HG03575 (cell line): ENCODE measurements around the gene RIC3.

Experiments
- ATAC-seq: cut with Tn5 transposase; IDR thresholded peaks from one replicate; pipeline ENCODE4 v1.9.1; 2021; ENCODE audit not compliant: unreplicated experiment, insufficient number of reproducible peaks, low FRiP score; ENCODE audit errors: extremely low read depth

The RIC3 gene, protein sequence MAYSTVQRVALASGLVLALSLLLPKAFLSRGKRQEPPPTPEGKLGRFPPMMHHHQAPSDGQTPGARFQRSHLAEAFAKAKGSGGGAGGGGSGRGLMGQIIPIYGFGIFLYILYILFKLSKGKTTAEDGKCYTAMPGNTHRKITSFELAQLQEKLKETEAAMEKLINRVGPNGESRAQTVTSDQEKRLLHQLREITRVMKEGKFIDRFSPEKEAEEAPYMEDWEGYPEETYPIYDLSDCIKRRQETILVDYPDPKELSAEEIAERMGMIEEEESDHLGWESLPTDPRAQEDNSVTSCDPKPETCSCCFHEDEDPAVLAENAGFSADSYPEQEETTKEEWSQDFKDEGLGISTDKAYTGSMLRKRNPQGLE

DNA sequence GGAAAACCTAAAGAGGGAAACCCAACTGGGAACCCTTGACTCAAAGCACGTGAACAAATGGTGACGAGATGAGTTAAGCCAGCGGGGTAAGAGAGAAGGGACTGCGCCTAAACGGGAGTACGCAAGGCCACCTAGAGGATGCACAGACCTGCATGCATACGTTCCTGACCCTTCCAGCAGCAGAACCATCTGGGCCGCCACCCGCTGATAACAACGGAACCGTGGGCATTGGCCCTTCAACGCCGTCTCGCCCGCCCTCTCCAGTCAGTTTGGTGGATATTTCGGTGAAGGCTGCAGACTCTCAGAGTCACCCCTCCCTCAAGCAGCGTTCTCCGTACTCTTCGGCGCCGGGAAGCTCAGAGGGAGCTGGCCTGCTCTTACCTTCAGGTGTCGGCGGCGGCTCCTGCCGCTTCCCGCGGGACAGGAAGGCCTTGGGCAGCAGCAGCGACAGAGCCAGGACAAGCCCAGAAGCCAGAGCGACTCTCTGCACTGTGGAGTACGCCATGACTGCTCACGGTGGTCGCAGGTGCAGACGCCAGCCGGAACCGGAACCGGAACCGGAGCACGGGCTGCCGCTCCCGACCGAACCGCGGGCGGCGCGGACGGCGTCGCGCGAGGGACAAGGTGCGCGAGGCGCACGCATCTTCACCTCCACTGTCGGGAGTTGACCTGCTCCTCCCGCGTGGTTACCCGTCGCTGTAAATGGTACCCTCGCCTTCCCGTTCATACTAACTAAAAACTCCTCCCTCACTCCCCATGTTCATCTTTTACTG is at the start of gene RIC3:
RIC3 (minus strand) TSS at position 541 of the 773 bp plus-strand sequence; CDS start at position 505, 36 bp downstream.
- no peak for ATAC-seq

DNA sequence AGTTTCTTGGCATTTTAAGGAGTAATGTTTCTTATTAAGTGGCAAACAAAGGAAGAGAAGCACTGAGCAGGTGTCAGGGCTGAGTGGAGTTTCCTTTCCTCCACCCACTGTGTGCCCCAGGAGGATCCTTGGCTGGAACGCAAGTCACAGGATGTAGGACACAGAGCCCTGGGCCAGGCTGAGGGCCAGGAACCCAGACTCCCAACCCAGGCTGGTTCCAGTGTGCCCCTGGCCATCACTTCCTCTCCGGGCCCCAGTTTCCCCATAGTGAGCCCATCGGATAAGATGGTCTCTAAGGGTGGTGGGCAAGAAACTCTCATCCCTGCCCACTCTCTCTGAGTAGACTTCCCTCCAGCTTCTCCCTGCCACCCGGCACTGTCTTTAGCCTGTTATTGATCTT is 49.6 kb upstream of the RIC3 start:
- ATAC-seq = no peak

DNA sequence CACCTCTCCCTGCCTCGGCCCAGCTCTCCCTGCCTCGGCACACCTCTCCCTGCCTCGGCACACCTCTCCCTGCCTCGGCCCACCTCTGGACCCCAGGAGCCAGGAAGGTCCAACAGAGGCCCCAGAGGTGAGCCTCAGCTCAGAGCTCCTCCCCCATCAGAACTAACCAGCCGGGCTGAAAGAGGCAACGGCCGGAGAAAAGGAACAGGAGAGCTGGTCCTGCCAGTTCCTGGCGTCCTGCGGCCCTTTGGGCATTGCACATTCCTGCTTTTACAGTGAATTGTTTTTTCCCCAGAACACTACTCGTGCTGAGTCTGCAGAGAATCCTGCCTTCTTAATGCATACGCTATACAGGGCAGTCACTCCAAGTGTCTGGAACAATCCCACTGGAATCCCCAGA is 49.1 kb upstream of the RIC3 start:
- ATAC-seq = no peak

DNA sequence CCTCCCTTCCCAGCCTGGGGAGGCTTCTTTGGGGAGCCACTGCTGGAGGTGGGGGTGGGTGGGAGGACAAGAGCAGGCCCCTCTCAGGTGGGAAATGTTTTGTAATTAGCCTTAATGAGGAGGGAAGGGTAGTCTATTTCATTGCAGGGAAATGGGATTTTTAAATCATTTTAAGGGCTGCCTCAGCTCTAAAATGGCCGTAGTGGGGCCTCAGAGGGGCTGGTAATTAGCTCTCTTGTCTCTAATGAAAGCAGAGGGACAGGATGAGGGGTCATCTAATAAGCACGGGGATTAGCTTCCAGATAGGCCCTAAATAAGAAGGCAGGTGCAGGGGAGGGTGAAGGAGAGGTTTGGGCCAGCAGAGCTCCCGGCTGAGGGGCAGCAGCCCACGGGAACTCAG is 48.3 kb upstream of the RIC3 start:
- no peak for ATAC-seq

DNA sequence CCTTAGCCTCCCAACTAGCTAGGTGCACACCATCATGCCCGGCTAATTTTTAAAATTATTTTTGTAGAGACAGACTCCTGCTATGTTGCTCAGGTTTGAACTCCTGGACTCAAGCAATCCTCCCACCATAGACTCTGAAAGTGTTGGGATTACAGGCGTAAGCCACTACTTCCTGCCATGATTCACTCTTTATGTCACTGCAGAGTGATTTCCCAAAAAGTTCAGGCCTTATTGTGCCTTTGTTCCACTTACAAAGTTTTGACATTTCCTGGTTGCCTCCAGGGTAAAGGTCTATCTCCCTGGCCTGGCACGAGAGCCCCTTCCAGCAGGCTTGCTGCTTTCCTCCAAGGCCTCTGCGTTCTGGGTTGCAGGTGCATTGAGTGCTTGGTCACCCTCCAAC is 44.6 kb upstream of the RIC3 start:
- no peak for ATAC-seq

DNA sequence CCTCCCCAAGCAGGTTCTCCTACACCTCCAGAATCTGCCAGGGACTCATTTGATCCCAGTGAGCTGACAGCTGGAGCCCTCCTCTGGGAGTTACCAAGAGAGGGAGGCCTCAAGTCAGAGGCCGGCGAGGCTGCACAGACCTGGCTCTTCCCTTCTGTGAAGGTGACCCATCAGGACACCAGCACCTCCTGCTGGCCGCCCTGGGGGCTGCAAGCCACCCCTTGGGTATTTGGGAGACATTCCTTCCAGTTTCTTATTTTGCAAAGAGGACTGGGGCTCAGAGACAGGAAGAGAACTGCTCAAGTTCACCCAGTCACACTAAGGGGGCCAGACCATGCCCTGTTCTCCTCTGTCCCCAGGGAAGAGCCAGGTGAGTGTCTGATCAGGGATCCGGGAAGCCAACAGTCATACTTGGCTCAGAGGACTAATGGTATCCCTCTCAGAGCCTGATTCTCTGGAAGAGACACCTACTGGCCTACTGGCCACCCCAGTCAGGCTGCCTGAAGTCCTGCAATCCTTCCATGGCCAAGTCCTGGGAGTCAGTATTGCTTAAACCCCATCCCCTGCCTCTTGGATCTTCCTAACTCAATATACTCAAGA is 40.5 kb upstream of the RIC3 start:
- ATAC-seq = no peak

DNA sequence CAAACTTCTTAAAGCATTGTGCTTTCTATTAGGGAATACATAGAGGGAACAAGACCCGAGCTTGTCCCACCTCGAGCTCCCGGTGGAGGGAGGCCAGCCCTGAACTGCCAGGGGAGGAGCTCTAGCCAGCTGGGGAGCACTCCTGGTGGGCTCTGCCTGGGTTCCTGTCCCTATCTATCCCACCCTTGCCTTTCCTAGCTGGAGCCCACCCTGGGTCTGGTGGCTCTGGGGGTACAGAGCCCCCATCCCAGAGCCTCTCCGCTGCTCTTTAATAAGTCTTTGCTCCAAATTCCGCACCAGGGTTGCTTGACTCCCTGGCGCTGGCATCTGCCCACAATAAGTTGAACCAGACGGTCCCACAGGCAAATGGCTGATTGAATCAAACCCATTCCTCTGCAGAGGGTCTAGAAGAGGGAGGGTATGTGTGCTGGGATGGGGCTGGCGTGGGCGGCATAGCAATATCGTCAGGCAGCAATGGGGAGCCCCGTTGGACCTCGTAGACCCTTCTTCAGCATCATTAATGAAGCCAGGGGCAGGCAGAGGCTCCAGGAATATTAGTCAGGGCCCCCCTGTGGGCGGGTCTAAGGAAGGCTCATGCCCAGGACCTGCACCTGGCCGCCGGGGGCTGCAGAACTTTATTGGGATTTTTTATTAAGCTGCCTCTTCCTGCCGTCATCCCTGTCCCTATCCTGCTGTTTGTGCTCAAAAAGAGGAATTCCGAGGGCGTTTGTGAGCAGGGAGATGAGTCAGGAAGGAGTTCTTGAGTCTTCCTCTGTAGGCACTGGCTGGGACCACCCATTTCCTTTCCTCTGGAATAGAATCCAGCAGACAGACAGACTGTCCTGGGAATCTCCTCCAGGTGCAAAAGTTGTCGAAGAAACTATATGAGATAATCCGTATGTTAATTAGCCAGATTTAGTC is 38.5 kb upstream of the RIC3 start:
- ATAC-seq = no peak

DNA sequence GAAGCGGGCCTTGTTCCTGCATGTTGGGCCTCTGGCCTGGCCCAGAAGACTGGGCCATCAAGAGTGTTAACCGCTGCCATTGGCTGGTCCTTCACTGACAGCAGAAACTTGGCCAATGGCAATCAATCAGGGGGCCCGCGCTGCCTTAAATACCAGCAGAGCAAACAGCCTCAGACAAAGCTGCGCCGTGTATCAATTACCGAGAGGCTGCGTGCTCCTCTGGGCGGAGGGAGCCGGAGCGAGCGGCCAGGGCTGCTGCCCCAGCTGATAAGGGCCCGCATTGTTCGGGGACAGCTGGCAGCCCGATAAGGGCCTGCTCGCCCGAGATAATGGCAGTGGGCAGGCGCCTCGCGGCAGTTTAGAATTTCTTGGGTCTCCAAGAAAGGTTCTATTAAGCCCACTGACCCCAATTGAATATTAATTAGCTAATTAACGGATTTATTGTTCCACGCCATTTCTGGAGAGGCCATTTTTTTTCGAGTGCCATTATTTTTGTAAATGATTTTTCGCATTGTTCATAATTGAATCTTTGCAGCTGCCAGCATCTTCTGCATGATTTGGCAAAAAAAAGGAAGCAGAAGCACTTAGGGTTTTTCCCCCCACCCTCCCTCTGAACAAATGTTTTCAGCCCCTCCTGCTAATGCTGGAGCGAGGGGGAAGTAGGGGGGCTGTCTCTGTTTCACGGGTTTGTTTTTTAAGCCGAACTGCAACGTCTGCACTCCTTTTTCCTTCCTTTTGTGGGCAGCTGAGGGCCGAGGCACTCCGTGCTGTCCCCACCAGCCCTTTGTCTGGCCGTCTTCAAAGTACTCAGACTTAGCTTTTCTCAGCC is 37.6 kb upstream of the RIC3 start:
- ATAC-seq = no peak

DNA sequence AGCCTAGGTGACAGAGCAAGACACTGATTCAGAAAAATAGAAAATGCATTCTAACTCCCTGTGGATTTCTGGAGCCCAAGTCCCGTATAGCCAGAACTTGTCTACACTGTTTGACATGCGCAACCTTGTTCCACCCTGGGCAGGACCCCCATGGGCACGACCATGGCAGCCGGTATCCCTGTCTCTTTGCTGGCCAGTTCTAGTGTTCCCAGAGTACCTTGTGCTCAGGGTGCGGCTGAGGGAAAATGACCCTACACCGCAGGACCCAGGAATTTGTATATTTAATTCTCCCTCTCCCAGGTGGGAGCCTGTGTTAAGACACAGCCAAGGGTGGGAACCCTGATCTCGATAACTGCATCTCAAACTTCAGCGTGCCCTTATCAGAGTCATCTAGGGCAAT is 36.7 kb upstream of the RIC3 start:
- no peak for ATAC-seq

DNA sequence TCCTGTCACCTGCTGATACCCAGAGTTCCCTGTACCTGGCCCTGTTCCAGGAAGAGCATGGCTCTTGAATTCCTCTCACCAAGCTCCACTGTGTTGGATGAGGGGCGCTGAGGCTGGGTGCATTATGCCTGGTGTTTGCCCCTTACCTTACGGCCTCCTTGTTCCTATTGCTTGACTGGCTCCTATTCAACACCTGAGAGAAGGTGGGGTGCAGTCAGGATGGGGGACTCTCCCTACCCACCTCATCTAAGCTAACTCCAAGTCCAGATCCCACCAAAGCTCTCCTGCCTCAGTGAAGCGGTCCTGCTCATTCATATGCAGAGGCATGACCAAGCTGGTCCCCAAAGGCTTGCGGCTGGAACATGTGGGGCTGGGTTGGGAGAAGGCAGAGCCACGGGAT is 35.8 kb upstream of the RIC3 start:
- no peak for ATAC-seq

DNA sequence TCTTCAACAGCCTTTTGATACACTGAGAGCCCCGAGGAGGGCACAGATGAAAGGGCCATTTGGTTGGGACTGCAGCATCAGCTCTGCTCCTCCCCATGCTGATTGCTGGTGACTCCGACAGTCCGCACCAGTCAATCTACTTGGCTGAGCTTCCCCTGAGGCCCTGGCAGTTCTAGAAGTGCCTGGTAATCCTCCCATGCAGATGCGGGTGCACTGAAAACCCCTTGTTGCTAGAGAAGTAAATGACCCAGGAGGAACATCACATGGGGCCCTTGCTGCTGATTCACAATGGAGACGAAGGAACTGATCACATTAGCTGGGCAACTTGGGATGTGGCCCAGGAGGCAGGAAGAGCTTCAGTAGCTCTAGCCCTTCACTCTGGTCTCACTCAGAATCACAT is 35.2 kb upstream of the RIC3 start:
- ATAC-seq = no peak

DNA sequence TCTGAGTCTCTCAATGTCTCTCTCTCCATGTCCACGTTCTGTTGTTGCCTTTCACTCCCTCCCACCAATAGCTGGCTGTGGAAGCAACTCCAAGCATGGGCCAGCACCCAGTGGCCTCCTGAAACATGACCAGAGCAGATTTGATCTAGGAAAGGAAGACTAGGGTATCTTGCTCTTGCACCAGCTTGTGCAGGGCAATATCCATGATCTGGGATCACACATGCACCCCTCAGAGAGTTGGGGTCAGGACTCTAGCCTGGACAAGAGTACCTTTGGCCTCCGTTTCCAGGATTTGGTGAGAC is 34.5 kb upstream of the RIC3 start:
- no peak for ATAC-seq

DNA sequence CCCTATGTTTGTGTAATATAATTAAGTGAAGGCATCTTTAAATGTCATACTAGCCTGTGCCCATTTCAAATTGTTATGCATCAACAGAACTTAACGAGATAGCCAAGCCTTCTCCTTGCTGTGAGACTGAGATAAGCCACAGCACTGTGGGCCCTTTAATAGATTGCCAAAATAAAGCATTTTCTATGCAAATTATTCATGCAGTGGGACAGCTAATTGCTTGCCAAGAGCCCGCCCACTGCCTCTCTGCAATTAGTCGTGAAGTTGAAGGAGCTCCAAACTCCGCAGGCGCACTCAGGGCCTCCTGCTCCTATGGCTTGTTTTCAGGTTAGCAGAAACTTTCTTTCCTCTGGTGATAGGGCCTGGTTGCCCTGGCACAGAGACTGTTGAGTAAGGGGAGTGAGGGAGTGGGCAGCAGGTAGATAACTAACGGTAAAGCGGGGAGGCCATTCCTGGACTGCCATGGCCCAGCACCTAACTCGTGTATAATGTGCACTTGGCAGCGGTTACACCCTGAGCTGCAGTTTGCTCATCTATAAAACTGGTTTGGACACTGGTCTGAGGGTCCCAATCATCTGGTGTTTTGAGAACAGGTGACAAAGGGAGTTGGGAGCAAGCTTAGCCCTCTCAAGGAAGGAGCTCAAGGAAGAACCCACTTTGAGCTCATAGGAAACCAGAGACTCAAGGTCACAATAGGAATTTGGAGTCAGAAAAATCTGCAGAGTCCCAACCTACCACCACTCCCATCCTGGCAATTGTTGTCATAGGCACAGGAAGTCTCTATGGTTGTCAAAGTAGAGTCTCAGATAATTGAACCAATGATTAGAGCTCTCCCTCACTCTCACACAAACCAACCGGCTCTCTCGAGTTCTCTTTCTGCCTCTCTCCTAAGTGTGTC is 33.9 kb upstream of the RIC3 start:
- ATAC-seq = no peak

DNA sequence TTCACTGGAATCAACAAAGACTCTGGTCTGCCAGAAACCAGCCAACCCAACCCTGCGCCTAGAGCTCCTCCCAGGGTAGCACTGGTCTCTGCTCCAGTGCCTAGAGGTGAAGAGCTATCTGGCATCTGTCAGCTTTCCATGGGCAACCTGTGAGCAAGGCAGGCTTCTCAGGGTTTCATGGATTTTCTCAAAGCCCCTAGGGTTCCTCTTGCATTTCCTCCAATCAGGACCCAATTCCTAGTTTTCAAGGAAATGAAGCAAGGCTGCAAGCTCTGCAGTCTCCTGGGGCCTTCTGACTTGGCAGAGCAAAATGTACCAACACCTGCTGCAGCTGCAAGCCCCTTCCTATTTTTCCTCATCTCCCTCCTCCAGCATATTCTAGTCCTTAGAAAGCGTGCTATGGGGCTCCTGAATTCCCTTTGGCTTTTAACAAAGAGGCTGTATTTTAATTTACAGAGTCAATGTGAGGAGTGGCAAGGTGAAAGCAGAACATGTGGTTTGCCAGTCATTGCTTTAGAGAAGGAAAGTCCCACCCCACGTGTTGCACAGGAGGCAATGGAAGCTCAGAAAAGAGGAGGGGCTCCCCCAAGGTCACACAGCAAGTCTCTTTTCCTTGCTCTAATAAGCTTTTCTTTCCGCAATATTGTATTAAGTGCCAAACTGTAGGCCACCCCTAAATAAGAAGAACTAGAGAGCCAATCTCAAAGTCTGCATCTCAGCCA is 33.0 kb upstream of the RIC3 start:
- no peak for ATAC-seq

DNA sequence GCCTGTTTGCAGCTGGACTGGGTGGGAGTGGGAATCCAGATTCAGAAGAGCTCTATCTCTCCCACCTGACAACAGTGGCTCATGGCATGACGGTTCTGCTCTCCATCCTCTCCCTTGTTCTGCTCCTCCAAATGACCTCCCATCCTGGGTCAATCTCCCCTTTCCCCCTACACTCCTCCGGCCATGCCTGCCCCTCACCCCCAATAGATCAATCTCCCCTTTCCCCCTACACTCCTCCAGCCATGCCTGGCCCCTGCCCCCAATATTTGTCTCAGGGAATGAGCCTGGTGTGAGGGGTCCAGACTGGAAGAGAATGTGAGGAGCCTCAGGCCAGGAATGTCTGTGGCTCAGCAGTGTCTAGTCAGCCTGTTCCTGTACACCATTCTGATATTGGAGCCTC is 30.9 kb upstream of the RIC3 start:
- ATAC-seq = no peak

DNA sequence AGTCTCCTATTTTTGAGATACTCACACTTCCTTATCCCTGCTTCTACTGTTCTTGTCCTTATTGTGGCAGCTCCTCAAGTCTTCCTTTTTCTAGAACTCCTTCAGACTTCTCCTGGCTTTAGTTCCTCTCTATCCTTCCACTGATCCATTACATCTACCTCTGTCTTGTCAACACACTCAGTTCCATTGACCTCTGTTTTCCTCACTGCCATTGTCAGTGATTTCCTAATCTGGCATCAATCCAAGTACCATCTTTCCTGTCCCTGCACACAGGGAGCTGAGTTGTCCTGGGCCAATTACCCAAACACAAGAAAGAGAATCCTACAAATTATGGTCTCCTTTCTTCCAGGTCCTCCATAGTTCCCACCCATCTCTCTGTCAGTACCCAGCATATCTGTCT is 27.9 kb upstream of the RIC3 start:
- ATAC-seq = no peak

DNA sequence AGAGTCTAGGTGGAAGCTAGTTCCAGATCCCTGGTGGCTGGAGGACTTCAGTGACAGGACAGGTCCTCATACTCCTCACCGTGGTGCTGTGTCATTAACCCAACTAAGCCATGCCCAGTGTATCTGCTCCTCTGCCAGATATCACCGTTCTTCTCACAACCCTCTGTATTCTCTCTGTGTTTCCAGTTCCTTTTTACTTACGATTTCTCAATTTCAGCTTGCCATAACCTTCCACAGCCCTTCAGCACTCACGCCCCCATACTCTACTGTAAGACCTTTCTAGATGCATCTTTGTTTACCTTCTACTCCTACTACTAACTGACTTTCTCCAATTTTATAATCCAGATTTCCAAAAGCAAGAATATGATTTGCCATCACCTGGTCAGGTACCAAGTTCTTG is 26.1 kb upstream of the RIC3 start:
- ATAC-seq = no peak
